HG03066 (cell line): Measurements from ENCODE around the gene FGA.
A peak's percentile ranks its signal among the peaks of the same experiment; 100 is the strongest.

ENCODE experiments used
- ATAC-seq: cut with Tn5 transposase; IDR thresholded peaks from one replicate; pipeline ENCODE4 v1.9.1; 2021; ENCODE audit warnings: low read depth; ENCODE audit not compliant: unreplicated experiment

FGA gene

DNA sequence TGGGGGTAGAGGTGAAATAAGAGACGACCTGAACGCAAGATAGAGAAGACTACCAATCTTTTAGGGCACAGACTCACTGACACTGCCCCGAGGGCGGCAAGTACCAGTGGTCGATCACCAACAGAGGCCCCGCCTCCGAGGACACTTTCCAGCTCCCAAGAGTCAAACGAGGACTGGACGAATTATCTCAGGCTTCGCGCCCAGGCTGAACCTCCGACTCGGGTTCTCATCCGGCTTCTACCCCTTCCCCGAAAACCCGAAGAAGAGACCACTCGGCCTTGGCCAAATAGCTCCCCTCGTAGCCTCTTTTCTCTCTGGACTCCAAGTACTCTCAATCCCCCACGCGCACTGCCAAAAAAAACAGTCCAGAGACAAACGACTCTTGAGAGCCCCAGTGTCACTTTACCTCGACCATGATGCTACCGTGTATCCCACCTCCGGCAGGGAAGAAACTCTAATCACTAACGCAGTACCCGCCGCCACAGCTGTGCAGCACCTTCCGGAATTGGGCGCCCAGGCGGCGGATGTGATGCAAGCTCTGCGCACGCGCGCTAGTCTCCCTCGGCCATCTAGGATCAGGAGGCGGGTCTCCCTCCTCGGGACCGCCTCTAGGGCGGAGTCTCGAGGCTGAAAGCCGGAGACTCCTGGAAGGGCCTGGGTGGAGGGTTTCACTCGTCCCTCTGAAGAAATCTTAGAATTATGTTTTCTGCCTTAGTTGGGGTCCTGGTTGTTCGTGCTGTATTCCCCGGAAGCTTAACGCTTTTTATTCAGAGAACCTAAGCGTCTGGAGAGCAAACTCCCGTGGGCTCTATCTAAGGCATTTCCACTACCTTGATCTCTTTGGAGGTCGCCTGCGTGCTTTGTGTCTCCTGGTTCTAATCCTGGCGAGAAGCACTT is 40.4 kb downstream of the FGA start, which contains the start of gene PLRG1:
Gene PLRG1, minus strand, starts transcription at position 507 of the 897 bp plus-strand sequence. Its CDS starts 92 bp downstream, at position 415.
- ATAC-seq: peak; percentile 94

DNA sequence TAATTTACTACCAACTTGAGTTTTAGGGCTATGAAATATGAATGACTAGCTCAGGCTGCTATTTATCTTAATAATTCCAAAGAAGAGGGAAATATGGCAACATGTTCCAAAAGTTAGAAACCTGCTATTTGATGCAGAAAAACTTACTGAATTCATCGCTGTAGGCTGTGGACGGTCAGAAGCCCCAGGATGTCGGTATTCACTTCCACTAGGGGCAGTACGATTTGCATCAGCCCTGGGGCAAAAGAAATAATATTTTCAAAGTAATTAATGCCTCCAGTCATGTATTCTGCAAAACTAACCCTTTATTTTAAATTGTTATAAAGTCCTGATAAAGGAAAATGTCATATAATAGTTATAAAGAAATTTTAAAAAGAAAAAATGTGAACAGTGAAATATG is 44.9 kb downstream of the FGA start:
- ATAC-seq: no peak

DNA sequence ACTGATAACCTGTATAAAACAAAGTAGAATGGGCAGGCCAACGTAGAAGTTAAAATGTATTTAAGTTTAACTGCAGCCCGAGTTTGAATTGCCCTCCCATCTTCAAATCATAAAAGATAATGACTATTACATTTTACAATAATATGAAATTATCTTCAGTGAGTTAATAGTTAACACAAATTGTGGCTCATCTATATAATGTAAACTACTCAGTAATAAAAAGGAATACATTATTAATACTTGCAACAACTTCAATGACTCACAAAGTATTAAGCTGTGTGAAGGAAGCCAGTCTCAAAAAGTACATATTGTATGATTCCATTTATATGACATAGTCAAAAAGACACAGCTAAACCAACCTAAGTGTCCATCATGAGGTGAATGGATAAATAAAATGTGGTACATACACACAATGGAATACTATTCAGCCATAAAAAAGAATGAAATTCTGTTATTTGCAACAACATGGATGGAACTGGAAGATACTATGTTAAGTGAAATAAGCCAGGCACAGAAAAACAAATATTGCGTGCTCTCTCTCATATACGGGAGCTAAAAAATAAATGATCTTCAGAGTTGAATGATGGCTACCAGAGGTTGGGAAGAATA is 48.2 kb downstream of the FGA start:
- ATAC-seq: no peak
